AG09319 (cell line): ENCODE measurements around the gene ST3GAL5.
"Not testable (repeated sequence)": the region's sequence is repeated elsewhere in the genome, so short reads cannot be mapped to it uniquely, and the experiment has no call there.

Experiments used
- DNase-seq: peaks from one replicate; pipeline ENCODE4 v3.0.0-alpha.2; 2010; ENCODE audit warnings: low read depth; ENCODE audit errors: extremely low read depth
- CTCF ChIP-seq: IDR thresholded peaks from 2 replicates; pipeline ENCODE4 v1.5.1; 2011; ENCODE audit warnings: low read depth, mild to moderate bottlenecking, inconsistent platforms, low read length, moderate library complexity

The ST3GAL5 gene

GRCh38 chr2:85839461-85839860 lies 49.3 kb downstream of the ST3GAL5 start:
- no peak for TF ChIP-seq CTCF
- no peak for DNase-seq

- TF ChIP-seq CTCF = no peak
- DNase-seq = no peak
Observed at GRCh38 chr2:85838641-85839040, 50.1 kb downstream of the ST3GAL5 start.

DNA sequence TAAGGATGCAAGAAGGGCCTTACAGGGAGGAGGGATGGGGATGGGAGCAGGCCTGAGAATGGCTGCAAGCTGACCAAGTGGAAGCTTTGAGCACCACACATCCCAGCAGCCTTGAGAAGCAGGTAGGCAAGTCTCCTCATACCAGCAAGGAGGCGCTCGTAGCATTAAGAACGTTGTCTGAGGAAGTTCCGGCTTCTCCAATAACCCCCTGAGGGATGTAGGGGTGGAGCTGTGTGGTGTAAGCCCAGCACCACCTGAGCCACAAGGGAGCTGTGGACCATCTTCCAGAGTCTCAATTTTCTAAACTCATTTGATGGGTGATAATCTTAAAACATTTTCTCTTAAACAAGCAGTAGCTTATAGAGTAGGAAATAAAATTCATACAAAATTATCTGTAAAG lies 50.6 kb downstream of the ST3GAL5 start:
- DNase-seq = no peak
- TF ChIP-seq CTCF = no peak

- no peak for DNase-seq
- no peak for TF ChIP-seq CTCF
Observed at GRCh38 chr2:85834466-85834865, 54.3 kb downstream of the ST3GAL5 start.

- TF ChIP-seq CTCF = no peak
- DNase-seq = no peak
Observed at GRCh38 chr2:85831735-85832134, 57.1 kb downstream of the ST3GAL5 start.

DNA sequence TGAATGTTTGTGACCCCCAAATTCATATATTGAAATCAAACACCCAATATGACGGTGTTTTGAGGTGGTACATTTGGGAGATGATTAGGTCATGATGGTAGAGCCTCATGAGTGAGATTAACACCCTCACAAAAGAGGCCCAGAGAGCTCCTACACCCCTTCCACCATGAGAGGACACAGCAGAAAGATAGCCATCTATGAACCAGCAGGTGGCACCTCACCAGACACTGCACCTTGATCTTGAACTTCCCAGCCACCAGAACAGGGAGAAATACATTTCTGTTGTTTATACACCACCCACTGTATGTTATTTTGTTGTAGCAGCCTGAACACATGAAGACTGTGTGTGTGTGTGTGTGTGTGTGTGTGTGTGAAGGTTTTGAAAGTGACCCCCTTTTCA lies 58.1 kb downstream of the ST3GAL5 start:
- peak; percentile 13 for TF ChIP-seq CTCF
- DNase-seq = no peak

DNA sequence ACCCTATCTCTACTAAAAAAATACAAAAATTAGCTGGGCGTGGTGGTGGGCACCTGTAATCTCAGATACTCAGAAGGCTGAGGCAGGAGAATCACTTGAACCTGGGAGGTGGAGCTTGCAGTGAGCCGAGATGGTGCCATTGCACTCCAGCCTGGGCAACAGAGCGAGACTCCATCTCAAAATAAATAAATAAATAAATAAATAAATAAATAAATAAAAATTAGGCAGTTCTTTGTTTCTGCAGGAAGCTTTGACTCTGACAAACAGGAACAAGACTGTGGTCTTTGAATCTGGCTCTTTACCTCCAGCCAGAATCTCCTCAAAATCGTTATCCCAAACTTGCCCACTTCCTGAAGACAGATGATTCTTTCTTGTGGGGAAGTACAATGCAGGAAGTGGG lies 59.4 kb downstream of the ST3GAL5 start:
- DNase-seq = not testable (repeated sequence)

GRCh38 chr2:85828725-85829124 lies 60.1 kb downstream of the ST3GAL5 start:
- no peak for DNase-seq
- no peak for TF ChIP-seq CTCF
